Activated T-helper 1 cell treated with anti-CD3 and anti-CD28 coated beads, Interleukin-12 subunit alpha, Interleukin-12 subunit beta, Interleukin-2, Interleukin-4 antibody, amounts not matched to agents 30 ng/mL and 10 ng/mL and 1 ng/mL, durations not matched to agents 14 hours and 24 hours and 36 hours (primary cell): Measurements from ENCODE around the gene VSIG10L. TPM values are rescaled to one million over a fixed set of nuclear protein-coding genes. Genes with fewer than 3 reads are reported as not detected.

Source experiments
- DNase-seq: peaks from one replicate; pipeline ENCODE4 v3.0.0; 2021; ENCODE audit warnings: low spot score
- H3K27ac Mint-ChIP-seq: one replicate; pipeline ENCODE4 v1.8.0; 2021; ENCODE audit warnings: mild to moderate bottlenecking, mixed read lengths
- H3K27me3 Mint-ChIP-seq: one replicate; pipeline ENCODE4 v1.8.0; 2022; ENCODE audit warnings: mild to moderate bottlenecking, moderate library complexity, mixed read lengths; ENCODE audit not compliant: insufficient read depth
- H3K36me3 Mint-ChIP-seq: one replicate; pipeline ENCODE4 v1.8.0; 2021; ENCODE audit warnings: low read depth, mixed read lengths
- H3K4me1 Mint-ChIP-seq: one replicate; pipeline ENCODE4 v1.8.0; 2021; ENCODE audit warnings: low read depth, mixed read lengths
- H3K4me3 Mint-ChIP-seq: one replicate; pipeline ENCODE4 v1.8.0; 2021; ENCODE audit warnings: mild to moderate bottlenecking, moderate library complexity, mixed read lengths
- H3K9me3 Mint-ChIP-seq: one replicate; pipeline ENCODE4 v1.8.0; 2021; ENCODE audit warnings: mixed read lengths
- intact Hi-C: fragments of 100-400 bp; cut with micrococcal nuclease; formaldehyde crosslinking; loops from one replicate; pipeline ENCODE4 v1.15.1; 2024
- total RNA-seq: library from RNA; stranded (reverse); gene quantifications from 2 replicates; pipeline ENCODE4 v1.2.3, GENCODE V29; 2022

Gene VSIG10L
- total RNA-seq, 1 donor from 2014 or later = 6.0 TPM

DNA sequence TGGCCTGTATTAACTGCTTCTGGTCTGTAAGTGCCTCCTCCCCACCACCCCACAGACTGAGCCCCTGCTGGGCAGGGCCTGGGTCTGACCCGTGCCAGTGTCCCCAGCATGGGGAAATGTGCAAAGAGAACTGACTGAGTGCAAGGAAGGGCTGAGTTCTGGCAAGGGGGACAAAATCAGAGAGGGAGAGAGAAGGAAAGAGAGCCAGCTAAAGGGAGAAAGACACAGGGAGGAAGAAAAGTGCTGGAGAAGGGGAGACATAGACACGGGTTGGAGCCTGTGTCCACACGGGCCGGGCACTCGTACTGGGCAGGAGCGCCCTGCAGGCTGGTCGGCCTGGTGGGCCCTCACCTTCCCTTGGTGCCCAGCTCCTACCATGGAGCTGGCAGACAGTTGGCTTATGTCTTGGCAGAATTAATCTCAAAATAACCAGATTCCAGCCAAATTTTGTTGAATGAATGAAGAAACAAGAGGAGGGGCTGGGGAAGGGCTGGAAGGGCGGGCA, 29.3 kb upstream of the VSIG10L start:
- no peaks in the 10 kb centered on the region for H3K9me3 Mint-ChIP-seq
- peak overlapping the region; percentile 87 for H3K4me3 Mint-ChIP-seq
- H3K36me3 Mint-ChIP-seq = peaks cover 20% of the 10 kb centered on the region
- H3K4me1 Mint-ChIP-seq = peaks cover 74% of the 10 kb centered on the region
- peak overlapping the region; percentile 87 for H3K27ac Mint-ChIP-seq
- no peak for DNase-seq
- H3K27me3 Mint-ChIP-seq = no peaks in the 10 kb centered on the region
- intact Hi-C loops = no loop called here

DNA sequence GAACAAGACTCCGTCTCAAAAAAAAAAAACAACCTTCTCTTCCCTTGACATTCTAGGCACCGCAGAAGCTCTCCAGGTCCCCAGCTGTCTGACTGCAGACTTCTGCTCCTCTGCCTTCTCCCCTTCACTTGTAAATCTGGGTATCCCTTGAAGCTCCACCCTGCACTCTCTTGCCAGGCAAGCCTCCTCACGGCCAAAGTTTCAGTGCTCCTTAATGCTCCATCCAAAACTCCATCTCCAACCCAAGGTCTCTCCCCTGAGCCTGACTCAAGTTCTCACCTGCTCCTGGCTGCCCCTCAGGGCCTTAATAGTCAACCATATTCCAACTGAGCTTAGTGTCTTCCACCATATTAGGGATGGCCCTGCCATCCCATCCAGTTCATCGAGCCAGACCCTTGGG, 28.3 kb upstream of the VSIG10L start:
- peak overlapping the region; percentile 87 for H3K4me3 Mint-ChIP-seq
- H3K4me1 Mint-ChIP-seq = peaks cover 69% of the 10 kb centered on the region
- H3K27ac Mint-ChIP-seq = peak overlapping the region; percentile 87
- no peak for DNase-seq
- H3K27me3 Mint-ChIP-seq = no peaks in the 10 kb centered on the region
- peaks cover 18% of the 10 kb centered on the region for H3K36me3 Mint-ChIP-seq
- intact Hi-C loops = no loop called here
- H3K9me3 Mint-ChIP-seq = no peaks in the 10 kb centered on the region

DNA sequence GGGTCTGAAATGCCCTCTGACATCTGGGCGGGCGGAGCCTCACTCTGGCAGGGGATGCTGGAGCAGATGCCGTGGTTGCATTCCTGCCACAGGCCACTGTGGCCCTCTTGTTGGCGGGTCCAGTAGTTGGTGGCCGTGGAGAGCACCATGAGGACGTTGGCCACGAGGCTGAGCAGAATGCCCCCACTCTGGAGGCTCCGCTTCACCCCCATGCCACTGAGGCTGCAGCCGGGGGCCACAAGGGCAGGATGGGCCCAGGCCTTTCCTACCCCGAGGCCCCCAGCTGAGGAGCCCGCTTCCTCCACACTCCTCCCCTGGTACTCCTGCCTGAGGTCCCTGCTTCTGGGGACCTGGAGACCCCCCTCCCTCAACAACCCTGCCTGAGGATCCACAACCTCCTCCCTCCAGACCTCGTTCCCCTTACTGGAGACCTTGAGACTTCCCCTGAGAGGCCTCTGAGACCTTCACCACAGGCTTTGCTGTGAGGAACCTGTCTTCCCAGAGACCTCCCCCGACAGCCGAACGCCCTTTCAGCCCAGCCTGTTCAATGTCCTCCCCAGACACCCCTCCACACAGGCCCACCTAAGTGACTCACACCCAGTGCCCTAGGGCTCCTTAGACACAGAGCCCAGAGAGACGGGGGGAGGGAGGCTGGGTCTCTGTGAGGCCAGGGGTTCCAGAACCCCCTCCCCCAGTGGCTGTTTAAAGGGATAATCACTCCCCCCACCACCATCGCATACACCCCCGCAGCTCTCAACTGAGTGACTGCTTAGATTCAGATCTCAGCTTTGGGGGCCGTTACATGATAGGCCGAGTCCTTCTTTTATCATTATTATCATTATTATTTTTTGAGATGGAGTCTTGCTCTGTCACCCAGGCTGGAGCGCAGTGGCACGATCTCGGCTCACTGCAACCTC, 26.7 kb upstream of the VSIG10L start, which contains the start of gene CLDND2:
CLDND2 (minus strand) TSS at position 638 of the 917 bp plus-strand sequence; CDS start at position 212, 426 bp downstream.
- Mint-ChIP-seq H3K9me3 (no peaks in the 10 kb centered on the region), H3K27me3 (no peaks in the 10 kb centered on the region), H3K36me3 (peaks cover 25% of the 10 kb centered on the region), H3K4me1 (peaks cover 68% of the 10 kb centered on the region), H3K4me3 (peak within 1 kb of the TSS; percentile 98), H3K27ac (peak within 1 kb of the TSS; percentile 96)
- no peak for DNase-seq
- intact Hi-C loops = loop anchor here (5.0 kb wide), 1 partner anchor 39 kb away; no protein-coding TSS in a partner anchor

DNA sequence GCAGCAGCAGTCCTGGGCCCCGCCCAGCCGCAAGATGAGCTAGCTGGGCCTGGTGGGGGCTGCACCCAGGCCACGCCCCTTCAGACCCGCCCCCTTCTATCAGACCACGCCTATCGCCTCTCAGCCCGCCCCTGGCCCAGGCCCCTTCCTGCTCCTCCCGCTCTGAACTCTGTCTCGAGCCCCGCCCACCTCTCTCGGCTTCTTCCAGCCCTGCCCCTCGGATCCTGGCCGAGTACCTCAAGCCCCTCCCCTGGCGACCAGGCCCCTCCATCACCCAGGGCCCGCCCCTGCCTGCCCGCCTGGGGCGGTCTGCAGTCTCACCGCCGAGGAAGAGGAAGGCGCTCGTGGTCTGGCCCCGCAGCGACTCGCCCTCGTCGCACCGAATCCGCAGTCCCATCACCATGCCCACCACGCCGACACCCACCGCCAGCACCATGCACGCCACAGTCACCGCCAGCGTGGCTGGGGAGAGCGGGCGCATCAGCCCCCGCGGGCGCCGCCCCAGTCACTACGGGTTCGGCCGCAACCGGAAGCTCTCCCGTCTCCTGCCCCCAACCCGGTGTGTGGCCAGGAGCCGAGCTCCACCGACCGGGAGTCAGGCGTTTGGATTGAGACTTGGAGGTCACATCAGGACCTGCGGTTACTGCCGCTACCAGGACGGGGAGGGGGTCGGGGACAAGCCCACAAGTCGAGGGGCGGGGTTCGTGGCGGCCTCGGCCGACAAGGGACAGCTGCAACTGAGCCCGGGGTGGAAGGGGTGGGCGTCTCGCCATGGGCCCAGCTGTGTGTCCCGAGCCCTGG, 25.8 kb upstream of the VSIG10L start:
- Mint-ChIP-seq H3K27ac (peak overlapping the region; percentile 96), H3K4me1 (peaks cover 68% of the 10 kb centered on the region), H3K9me3 (no peaks in the 10 kb centered on the region)

DNA sequence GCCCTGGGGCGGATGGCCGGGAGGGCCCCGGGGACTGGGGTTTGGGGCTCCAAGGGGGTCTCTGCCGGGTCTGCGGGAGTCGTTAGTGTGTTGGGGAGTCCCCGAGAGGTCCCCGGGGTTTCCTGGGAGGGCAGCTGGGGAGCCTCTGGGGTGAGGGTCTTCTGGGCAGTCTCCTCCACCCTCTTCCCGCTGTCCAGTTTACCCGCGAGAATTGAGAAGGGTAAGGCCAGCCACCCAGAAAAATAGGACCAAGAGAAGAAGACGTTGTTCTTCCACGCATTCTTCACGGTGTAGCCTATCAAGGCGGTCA, 25.3 kb upstream of the VSIG10L start:
- Mint-ChIP-seq H3K27ac (peak overlapping the region; percentile 96), H3K4me1 (peaks cover 68% of the 10 kb centered on the region), H3K36me3 (peaks cover 32% of the 10 kb centered on the region), H3K9me3 (no peaks in the 10 kb centered on the region), H3K27me3 (no peaks in the 10 kb centered on the region), H3K4me3 (peak overlapping the region; percentile 98)
- DNase-seq = no peak
- intact Hi-C loops = loop anchor here (1.0 to 5.0 kb wide), 9 partner anchors 8 to 1038 kb away; partner anchors contain the start of genes CTU1 and KCNC3

More for the DNA sequence above, 25.8 kb upstream of the VSIG10L start:
- H3K4me3 Mint-ChIP-seq = peak overlapping the region; percentile 98
- peak; percentile 95 for DNase-seq
- H3K27me3 Mint-ChIP-seq = no peaks in the 10 kb centered on the region
- peaks cover 29% of the 10 kb centered on the region for H3K36me3 Mint-ChIP-seq
- intact Hi-C loops = loop anchor here (1.0 to 5.0 kb wide), 9 partner anchors 8 to 1039 kb away; partner anchors contain the start of genes CTU1 and KCNC3

DNA sequence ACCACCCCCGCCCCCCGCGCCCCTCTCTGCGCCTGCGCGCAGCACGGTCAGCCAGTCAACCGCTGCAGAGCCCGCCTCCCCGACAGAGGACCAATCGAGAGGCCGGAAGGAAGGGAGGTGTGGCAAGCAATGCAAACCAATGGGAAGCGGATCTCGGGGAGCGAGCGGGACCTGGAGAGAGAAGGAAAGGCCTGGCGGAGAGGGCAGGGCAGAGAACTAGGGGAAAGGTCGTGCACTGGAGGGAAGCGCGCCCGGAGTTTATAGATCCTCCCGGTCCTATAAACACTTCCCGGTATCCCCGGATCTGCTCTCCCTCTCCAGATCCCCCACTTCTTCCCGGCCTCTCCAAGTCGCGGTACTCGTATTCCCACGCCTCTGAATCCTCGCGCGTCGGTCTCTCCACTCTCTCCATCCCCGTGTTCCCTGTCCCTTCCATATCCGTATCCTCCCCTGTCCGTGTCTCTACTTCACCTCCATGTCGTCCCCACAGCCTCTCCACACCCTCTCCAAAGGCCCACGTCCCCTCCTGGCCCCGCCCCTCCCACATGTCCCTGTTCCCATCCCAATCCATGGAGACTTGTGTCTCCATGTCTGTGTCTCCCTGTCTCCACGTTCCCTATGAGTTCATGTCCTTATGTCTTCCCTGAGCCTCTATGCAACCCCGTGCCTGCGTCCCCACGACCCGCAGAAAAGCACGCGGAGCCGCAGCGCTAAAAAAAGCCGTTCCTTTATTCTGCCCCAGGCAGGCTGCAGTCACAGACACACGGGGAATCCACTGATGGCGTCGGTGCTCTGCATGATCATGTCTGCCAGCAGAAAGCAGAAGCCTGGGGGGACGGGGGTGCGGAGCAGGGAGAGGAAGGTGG, 24.7 kb upstream of the VSIG10L start:
- H3K4me3 Mint-ChIP-seq = peak overlapping the region; percentile 98
- peak overlapping the region; percentile 96 for H3K27ac Mint-ChIP-seq
- H3K4me1 Mint-ChIP-seq = peaks cover 66% of the 10 kb centered on the region
- peak; percentile 92 for DNase-seq
- no peaks in the 10 kb centered on the region for H3K9me3 Mint-ChIP-seq
- intact Hi-C loops = loop anchor here (1.0 to 5.0 kb wide), 9 partner anchors 9 to 1038 kb away; partner anchors contain the start of genes CTU1 and KCNC3
- peaks cover 34% of the 10 kb centered on the region for H3K36me3 Mint-ChIP-seq
- H3K27me3 Mint-ChIP-seq = no peaks in the 10 kb centered on the region

DNA sequence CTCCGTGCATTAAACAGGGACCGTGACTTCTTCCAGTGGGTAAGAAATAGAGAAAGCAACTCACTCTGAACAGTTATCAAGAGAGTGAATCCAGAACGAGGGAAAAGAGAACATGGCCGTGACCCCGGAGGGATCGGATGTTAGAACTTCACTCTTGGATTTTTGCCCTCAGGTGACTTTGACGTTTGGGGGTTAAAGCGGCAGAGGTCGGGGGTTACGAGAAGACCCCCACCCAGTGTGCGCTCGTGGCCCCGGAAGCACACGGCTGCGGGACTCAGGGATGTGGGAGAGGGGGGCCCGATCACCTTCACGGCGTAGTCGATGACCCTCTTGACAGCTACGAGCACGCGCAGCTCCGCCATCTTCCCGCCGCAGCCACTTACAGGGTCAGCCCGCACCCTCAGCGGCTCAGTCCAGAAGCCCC, 24.0 kb upstream of the VSIG10L start, which contains the start of gene ETFB:
ETFB (minus strand) TSS at position 424 of the 424 bp plus-strand sequence; CDS start at position 362, 62 bp downstream.
- intact Hi-C loops = loop anchor here (2.0 to 5.0 kb wide), 2 partner anchors 41 to 1037 kb away; partner anchors contain the start of gene KCNC3
- Mint-ChIP-seq H3K27ac (peak within 1 kb of the TSS; percentile 96), H3K4me1 (peaks cover 60% of the 10 kb centered on the region), H3K27me3 (no peaks in the 10 kb centered on the region), H3K9me3 (no peaks in the 10 kb centered on the region), H3K4me3 (peak within 1 kb of the TSS; percentile 98), H3K36me3 (peaks cover 31% of the 10 kb centered on the region)
- no peak for DNase-seq

DNA sequence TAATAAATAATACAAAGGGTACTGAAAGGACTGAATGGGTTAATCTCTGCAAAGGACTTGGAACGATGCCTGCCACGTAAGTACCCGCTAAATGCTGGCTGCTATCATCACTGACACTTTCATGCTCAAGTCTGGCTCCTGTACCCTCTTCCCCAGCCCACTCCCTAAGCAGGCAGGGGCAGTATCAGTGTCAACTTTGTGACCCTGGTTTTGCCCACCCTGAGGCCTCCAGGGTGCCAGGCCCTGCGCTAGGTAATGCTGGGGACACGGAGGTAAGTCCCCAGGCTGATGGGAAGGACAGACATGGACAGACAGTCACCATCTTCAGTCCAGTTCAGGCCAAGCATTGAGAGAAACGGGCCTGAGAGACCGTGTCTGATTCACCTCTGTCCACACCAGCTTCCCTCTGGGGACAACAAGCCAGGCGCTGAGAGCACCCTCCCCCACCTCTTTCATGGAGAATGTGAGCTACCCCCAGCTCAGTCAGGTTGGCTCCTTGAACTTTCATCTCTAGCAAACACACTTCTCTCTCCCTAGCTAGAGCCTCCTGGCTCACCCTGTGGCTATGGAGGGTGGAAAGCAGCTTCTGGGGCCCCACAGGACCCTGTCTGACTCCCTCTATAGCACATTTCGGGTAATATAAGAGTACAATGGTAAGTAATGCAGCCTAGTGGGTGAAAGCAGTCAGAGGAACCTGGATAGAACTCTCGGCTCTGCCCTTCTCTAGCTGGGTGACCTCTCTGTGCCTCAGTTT, 23.4 kb upstream of the VSIG10L start:
- peaks cover 26% of the 10 kb centered on the region for H3K36me3 Mint-ChIP-seq
- peak overlapping the region; percentile 98 for H3K4me3 Mint-ChIP-seq
- peaks cover 54% of the 10 kb centered on the region for H3K4me1 Mint-ChIP-seq
- H3K27ac Mint-ChIP-seq = peak overlapping the region; percentile 96
- intact Hi-C loops = loop anchor here (5.0 kb wide), 1 partner anchor 42 kb away; no protein-coding TSS in a partner anchor
- H3K9me3 Mint-ChIP-seq = no peaks in the 10 kb centered on the region
- DNase-seq = no peak
- H3K27me3 Mint-ChIP-seq = no peaks in the 10 kb centered on the region

DNA sequence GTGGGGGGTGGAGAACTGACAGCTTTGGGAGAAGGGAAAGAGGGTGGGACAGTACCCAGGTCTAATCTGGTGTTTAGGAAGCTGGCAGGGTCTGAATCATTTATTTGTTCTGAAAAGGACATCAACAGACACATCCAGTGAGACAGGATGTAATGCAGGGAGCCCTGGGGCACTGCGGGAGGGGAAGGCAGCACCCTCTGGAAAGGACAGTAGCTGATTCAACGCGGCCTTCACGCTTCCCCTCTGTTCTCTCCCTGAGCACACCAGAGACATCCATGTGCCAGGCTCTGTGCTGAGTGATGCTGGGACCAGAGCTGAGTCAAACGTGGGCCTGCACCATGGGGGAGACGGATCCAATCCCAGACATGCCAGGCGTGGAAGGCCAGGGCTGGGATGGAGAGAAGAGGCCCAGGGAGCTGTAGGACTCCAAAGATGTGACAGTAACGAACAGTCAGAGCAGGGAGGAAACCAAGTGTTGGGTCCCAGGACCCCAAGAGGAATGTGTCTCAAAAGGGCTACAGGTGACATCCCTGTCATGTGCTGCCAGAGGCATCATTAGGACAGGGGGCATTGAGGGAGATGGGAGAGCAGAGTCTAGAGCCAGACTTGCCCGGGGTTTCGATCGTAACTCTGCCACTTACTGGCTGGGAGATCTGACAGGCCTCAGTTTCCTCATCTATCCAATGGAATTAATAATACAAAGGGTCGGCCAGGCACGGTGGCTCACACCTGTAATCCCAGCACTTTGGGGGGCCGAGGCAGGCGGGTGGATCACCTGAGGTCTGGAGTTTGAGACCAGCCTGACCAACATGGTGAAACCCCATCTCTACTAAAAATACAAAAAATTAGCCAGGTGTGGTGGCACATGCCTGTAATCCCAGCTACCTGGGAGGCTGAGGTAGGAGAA, 22.5 kb upstream of the VSIG10L start:
- Mint-ChIP-seq H3K27ac (peak overlapping the region; percentile 76), H3K4me1 (peaks cover 52% of the 10 kb centered on the region), H3K27me3 (no peaks in the 10 kb centered on the region), H3K9me3 (no peaks in the 10 kb centered on the region), H3K36me3 (peaks cover 23% of the 10 kb centered on the region), H3K4me3 (peak overlapping the region; percentile 75)
- DNase-seq = no peak
- intact Hi-C loops = loop anchor here (5.0 kb wide), 1 partner anchor 43 kb away; no protein-coding TSS in a partner anchor

DNA sequence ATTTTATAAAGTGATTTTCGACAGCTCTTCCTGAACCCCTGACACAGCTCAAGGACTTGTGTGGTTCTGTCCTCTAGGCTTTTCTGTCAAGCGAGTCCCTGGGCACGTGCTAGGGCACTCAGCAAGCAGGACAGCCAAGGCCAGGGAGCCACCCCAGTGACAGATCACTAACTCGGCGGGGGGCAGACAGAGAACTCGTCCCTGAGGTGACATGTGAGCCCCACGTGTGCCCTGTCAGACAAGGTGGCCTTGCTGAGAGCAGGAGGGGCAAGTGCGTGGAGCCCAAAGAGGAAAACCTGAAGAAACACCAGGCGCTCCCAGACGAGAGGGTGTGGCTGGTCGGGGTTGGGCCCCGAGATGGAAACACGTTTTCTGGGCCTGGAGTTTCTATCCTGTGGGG, 19.3 kb upstream of the VSIG10L start:
- DNase-seq = no peak
- peaks cover 25% of the 10 kb centered on the region for H3K36me3 Mint-ChIP-seq
- no peaks in the 10 kb centered on the region for H3K27me3 Mint-ChIP-seq
- H3K4me1 Mint-ChIP-seq = peaks cover 52% of the 10 kb centered on the region
- H3K9me3 Mint-ChIP-seq = no peaks in the 10 kb centered on the region
- intact Hi-C loops = no loop called here
- H3K4me3 Mint-ChIP-seq = no peak overlapping the region
- no peak overlapping the region for H3K27ac Mint-ChIP-seq
